NOMO-1 (cell line): ENCODE results near the gene NDUFAF8.

Source experiments
- DNase-seq, 2 experiments: peaks; one replicate each; lab custom pipeline; 2025; ENCODE audit not compliant: unreplicated experiment in 2 of 2; lab: John Stamatoyannopoulos, UW

NDUFAF8 gene

DNA sequence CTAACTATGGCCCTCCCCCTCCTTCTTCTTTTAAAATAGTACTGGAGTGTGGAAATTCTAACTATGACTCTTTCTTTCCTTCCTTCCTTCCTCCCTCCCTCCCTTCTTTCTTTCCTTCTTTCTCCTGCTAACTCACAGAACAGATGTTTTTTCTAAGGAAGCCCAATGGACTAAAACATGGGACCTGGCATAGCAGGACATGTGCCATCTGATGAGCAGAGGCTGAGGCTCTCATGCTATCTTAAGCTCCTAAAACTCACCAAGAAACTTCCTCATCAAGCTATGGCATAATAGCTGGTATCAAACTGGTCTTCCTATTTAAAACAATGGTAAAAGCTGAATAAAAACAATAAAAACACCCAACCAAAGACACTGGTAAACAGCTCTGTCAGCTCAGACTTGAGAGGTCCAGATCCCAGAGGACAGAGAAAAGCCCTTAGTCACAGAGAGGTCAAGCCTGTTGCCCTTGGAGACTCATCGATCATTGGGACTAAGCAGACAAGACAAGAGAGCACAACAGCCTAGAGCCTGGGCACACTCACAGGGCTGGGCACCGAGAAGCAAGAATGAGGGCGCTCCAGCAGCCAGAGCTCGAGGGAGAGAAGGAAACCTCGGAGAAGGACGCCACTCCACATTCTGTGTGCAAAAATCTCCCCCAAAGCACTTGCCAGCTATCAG is 28.4 kb downstream of the NDUFAF8 start:
- DNase-seq, result no peak

DNA sequence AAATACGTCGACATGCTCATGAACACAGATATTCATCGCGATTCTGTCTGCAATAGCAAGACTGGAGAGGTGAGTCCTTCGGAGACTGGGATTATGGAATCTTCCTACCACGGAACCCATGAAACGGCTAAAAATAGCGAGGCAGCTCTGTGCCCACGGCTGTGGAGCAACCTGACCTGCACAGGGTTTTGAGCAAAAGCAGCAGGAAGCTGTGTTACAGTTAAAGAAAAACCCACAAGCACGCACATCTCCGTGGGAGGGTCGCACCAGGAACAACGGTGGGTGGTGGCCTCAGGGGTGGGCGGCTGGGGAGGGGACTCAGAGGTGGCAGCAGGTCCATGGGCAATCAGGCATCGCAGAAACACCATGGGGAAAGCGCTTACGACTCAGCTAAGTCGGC is 31.2 kb downstream of the NDUFAF8 start:
- DNase-seq, result no peak

DNA sequence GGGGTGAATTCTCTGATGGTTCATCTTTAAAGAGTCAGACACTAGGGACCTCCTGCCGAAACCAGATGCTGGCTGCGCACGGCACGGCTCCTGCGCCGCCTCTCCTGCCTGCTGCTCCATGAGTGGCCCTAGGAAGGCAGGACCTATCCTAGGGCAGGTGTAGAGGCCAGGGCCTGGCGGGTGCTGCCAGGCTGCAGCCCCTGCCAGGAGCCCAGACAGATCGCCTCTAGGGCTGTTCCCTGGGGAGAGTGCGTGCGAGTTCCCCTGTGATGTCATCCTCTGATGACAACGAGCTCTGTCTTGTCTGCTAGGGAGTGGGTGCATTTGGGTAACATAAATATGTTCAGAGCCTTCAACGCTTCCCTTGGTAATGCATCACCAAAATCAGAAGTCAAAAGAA is 32.1 kb downstream of the NDUFAF8 start:
- no peak for DNase-seq

DNA sequence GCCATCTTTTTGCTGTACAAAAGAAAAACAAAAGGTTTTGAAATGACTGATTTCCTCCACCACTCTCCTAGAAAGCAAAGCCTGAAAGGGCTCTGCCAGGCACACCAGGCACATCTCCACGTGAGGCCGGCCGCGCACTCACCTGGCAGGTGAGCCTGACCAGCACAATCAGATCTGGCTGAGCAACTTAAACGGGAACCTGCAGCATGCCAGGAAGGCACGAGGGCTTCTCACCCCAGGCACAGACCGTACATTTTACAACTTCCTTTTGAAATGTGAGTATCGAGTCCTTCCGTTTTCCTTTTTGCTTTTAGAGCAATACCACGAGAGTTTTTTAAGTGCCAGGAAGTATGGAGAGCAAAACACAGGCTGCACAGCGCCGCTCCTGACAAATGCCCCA is 33.5 kb downstream of the NDUFAF8 start:
- peak; percentile 41 to 76 for DNase-seq

DNA sequence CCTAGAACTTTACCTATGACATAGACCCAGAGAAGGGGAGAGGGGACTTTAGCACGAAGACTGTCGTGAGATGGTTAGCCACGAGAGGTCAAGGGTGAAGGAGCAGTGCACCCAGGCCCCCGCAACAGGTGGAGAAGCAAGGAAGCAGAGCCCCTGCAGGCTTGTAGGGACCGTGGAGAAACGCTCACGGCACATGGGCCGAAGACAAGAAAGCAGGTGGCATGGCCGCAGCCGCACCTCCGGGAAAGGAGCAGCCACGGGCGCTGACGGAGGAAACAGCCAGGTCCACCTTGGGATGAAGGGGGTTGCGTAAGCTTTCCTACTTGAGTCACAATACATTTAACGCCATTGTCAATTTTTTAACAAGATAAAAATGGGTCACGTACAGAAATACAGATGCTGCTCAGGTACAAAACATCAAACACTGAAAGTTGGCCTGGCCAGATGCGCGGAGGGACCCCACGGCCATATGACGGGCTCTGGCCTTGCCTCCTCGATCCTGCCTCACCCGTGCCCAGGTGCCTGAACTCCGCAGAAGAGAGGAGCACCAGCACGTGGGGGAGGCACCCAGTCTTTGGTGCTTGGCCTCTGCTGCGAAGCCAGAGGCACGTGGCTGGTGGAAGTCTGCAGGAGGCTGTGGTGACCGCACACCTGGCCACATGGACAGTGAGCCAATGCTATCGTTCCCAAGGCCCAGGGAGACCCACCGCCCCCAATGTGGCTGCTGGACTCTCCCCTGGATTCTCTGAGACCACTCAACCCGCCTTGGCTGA is 34.8 kb downstream of the NDUFAF8 start:
- DNase-seq, result no peak

DNA sequence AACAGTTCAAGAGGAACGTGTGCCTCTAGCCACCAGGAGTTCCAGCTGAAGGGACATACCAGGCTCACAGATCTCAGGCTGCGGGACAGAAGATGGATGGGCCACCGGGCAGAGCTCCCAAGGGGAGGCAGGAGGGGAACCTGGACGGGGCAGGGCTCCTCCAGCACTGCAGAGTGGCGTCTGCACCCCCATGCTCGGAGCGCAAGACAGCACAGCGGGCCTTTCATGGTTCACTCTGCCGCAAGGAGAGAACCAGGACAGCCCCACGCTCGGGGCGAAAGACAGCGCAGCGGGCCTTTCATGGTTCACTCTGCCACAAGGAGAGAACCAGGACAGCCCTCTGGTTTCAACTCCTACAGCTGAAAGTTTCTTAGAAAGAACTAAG is 35.3 kb downstream of the NDUFAF8 start:
- DNase-seq, result no peak

DNA sequence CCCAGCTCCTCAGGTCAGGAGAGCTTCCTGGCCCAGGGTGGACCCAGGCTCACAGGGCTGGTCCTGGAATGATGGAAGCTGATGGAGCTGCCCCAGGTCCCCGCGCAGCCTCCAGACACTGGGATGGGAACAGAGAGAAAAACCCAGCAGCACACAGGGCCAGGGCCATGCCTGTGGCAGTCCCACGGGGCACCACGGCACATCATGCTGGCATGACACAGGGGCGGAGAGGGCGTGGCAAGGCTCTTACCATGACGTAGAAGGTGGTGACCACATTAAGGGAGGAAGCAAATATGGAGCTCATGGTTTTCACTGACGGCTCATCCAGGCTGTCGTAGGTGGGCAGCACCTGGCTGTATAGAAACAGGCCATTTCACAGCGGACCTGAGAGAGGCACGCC is 37.7 kb downstream of the NDUFAF8 start:
- no peak for DNase-seq

DNA sequence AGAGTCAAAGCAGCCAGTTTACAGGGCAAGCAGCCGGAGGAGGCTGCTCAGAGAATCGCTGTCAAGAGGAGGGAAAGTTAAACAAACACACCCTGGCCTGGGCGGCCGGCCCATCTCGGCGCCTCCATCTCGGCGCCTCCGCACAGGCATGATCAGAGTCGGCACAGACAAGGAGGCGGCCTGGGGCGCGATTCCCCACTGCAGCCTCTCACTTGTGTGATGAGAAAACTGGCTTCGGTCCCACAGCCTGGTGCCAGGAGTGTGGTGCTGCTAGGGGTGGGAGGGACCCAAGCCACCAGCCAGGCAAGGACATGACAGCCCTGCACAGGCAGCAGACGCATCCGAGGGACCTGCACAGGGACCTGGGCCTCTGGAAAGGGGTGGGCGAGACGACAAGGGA is 38.3 kb downstream of the NDUFAF8 start:
- no peak for DNase-seq

DNA sequence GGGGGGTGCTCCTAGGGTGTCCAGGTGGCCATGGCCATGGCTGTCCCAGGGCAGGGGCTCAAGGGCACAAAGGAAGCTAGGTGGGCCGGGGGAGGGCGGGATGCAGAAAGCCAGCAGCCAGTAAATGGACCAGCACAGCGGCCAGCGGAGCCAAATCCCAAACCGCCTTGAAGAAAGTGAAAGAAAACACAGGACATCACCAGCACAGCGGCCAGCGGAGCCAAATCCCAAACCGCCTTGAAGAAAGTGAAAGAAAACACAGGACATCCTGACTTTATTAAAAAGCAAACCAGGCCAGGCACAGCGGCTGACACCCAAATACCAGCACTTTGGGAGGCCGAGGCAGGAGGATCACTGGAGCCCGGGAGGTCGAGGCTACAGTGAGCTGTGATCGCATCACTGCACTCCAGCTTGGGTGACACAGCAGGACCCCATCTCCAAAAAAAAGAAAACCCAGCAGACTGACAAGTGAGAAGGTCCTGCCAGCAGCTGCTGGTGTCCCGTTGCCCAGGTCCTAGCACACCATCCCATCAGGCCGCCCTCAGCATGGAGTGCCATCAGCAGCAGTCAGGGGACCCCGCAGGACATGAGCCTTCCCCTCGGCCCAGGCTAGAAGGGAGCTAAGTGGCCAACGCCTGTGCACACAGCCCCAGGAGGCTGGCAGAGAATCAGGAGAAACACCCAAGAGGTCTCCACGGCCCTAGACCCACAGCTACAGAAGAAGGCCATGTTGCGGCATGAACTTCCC is 39.0 kb downstream of the NDUFAF8 start:
- DNase-seq, result no peak

DNA sequence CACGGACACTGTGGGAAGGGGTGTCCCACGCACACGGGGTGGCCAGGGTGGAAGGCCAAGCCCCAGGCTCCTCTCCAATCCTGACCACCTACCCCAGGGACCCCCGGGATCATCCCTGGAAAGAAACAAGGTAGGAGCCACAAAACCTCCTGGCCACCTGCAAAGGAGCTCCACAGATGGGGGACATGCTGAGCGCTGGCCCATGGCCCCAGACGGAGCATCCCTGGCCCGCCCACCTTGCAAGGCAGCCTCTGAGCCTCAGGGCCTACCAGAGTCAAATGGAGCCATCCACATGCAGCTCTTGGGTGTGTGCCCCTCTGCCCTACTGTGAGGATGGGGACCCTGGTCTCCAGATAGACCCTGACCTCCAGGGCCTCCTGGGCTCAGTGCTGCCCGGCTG is 39.7 kb downstream of the NDUFAF8 start:
- no peak for DNase-seq

DNA sequence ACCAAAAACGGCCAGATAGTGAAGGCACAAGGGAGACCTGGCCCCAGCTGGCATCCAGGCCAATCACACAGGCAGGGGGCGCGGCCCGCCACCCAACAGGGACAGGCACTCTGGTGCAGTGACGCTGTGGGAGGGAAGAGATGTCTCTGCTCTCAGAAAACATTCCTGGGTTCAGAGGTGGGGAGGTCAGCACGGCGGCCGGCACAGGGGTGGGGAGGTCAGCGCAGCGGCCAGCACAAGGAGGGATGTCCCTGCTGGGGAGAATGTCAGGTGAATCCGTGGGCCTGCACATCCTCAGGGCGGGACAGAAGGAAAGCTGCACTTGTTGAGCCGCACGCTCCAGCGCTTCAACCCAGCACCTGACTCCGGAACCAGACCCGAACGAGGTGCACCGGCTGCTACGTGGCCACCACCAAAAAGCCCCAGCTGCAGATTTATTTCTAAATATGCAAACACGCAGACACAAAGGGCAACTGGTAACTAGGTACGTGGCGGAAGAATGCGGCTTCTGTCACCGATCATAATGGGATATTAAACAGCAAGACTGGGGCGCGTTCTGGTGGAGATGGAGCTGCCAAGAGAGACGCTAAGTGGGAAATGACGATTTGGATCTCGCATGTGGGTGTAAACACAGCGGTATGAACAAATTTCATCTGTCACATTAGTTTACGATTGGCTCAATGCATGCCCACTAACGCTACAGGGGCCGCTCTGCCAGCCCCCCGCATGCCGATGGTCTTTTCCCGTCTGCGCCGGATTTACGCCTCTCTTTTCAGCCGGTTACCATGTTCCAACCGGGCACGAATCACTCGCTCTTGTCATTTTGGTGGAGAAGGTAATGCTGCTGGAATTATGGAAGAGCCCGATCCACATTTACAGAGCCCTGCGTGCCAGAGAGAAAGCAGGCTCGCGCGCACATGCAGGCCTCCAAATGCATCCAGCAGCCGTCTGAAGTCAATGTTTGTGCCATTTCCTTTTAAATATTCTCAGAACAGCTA is 40.5 kb downstream of the NDUFAF8 start:
- no peak for DNase-seq

DNA sequence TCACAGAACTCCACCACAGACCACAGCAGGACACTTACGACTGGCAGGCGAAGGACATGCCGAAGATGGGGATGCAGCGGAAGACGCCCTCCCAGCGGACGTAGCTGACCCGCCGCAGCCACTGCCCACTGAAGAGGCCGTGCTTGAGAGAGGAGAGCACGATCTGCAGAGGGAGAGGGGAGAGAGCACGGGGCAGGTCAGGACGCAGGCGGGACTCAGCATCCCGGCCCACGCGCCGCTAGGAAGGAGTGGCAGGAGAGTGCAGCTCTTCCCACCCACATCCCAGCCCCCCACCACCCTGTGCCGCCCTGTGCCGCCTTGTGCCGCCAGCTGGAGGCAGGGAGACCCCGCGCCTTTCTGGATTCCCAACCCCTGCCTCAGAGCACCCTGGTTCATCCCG is 41.5 kb downstream of the NDUFAF8 start:
- no peak for DNase-seq

DNA sequence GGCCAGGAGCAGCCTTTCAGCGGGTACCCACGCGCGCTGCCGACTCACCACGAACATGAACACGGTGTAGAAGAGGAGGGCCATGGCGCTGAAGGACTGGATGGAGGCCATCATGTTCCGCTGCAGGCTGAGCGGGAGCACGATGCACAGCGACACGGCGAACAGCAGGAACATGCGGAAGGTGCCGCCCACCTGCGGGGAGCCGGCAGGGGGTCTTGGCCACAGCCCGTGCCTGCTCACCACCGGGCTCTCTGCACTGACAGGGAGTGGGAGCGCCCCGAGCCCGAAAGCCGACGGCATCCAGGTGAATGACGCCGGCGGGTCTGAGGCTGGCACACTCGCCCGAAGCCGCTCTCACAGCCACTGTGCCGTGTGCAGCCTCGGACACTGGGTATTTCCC is 43.0 kb downstream of the NDUFAF8 start:
- DNase-seq, result no peak

DNA sequence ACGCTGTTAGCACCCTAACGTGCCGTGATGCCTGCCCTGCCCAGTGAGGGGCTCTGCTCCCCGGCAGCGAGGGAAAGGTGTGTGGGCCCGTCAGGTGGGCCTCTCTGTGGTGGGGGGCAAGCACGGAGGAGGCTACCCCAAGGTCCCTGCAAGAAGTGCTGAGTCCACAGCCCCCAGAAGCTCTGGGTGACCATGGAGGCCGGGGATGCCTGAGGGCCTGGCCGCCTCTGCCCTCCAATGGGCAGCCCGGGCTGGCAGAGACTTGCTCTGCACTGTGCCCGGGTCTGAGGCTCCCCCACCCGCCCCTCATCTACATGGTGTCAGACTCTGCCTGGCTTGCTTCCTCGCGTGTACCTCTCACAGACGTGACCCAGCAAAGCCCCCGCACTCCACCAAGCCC is 43.8 kb downstream of the NDUFAF8 start:
- no peak for DNase-seq

DNA sequence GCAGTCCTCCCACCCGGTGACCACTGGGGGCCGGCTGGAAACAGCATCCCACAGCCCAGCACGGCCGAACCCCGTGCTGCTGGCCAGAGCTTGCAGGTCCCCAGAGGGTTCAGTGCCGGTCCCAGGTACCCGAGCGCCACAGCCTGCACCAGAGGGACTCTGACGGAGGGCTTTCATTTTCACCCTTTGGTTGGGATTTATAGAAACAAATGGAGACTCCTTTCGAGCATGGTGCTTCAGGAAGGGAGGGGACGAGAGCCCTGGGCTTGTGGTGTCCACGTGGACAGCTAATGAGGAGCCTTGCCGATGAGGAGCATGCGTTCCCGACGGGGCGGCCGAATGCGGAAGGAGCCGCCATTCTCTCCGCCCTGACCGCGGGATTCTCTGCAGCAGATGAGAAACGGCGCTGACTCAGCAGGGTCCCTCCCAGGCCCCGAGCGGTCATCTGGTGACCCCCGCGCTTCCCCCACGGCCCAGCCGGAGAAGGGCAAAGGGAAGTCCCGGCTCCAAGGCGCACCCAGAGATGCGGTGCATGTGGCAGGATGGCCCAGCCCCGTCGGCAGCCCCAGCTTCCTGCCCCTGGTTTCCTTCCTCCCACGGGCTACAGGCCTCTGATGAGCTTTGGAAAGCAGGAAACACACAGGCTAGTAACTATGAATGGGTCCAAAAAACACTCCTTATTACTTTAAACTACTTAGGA is 46.2 kb downstream of the NDUFAF8 start:
- DNase-seq, result peak; percentile 70 to 71

DNA sequence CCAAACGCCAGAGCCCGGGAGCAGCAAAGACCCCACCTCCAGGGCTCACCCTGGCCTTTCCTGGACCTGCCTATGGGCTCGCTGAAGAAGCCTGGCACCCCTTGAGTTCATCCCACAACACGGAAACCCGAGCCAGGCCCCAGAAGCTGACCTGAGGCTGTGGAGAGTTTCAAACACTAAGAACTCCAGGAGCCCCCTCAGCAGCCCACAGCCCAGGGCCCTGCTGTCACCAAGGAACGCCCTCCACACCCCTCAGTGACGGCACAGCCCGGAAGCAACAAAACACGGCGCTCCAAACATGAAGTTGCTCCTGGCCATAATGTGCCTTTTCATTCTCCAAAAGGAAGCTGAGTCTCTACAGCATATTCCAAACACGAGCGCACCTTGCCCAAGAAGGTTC is 46.8 kb downstream of the NDUFAF8 start:
- DNase-seq, result no peak

DNA sequence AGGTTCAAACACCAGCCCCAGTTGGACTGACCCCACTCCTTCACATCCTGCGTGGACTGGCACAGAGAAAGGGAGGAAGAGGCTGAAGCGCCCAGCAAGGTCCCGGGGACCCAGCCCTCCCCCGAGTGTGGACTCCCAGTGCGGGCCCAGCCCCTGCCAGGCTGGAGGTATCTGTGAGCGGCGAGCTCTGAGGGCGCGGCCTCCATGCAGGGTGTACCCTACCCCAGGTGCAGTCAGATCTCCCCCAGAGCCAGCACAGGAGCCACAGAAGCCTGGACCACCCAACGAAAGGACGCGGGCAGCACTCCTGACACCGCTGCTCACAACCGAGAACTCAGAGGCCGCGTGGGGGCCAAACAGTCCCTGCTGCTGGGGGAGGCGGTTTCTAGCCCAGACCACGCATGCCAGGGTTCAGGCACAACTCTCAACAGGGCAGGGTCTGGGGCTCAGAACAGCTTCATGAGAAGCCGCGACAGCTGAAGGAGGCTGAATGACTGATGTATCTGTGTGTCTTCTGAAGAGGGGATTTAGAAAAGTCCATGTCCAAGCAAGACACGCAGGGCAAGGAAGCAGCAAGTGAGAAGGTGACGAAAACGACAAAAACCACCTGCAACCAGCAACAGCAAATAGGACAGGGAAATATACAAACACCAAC is 47.5 kb downstream of the NDUFAF8 start:
- DNase-seq, result no peak

DNA sequence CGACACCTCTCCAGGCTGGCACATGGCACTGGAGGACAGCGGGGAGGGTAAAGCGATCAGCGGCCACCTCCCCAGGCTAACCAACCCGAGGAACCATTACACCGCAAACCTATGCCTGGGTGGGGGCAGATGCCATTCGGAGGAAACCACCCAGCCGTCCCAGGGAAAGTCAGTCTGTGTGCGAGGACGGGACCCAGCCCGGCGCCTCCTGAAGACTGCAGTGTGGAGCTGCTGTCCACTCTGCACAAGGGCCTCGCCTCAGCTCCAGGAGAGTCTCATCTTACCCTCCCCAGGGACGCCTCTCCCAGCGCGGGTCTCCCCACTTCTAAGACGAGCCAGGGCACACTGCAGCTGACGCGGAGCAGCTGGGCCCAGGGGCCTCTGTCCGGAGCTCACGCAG is 48.0 kb downstream of the NDUFAF8 start:
- no peak for DNase-seq

DNA sequence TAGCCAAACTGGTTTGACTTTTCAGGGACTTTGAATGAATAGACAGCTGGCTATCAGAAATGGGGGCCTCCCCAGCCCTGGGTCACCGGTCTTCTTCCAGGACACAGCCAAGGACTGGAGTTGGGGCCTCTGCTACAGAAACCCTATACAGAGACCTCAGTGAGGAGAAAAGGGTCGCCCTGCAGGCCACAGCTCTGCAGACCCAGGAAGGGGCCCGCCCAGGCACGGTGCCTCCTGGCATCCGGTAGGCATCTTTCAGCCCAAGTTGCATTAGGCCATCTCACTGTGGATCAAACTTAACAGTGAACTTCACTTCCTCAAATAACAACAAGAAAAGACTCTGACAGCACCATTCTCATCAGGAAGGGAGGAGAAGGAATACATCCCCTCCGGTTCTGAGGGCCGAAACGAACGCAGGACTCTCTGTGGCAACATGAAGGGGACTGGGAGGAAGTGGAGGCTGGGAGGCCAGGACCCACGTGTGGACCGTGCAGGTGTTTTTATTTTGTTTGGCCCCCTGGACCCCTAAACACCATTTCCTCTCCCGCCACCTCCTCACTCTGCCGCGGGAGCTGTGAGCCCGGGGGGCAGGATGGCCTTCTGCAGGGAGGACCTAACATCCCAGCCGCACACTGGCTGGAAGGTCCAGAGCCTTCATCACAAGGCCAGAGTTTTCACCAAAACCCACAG is 48.8 kb downstream of the NDUFAF8 start:
- DNase-seq, result no peak
